RWPE2 (cell line): Measurements from ENCODE around the gene ZNF655.

Experiments
- ATAC-seq: fragments of 200-7000 bp; cut with Tn5 transposase; 3 replicates; pipeline ENCODE4 v1.9.1; 2021; ENCODE audit warnings: low read depth
- DNase-seq: peaks from one replicate; pipeline ENCODE4 v3.0.0-alpha.2; 2020; ENCODE audit warnings: low spot score
- H3K27ac ChIP-seq: fragments of 450-650 bp; 2 replicates; pipeline ENCODE4 v1.5.1; 2017; ENCODE audit warnings: mild to moderate bottlenecking; ENCODE audit not compliant: poor library complexity, severe bottlenecking
- H3K27me3 ChIP-seq: fragments of 250-450 bp; sonication (Bioruptor Pico); 2 replicates; pipeline ENCODE4 v1.5.1; 2021; ENCODE audit warnings: mild to moderate bottlenecking, moderate library complexity; ENCODE audit not compliant: insufficient read depth, poor library complexity, severe bottlenecking
- H3K36me3 ChIP-seq: fragments of 250-450 bp; sonication (Bioruptor Pico); 2 replicates; pipeline ENCODE4 v1.5.1; 2020; ENCODE audit warnings: low read depth, mild to moderate bottlenecking, moderate library complexity
- H3K4me1 ChIP-seq: fragments of 250-450 bp; sonication (Bioruptor Pico); 2 replicates; pipeline ENCODE4 v1.5.1; 2021; ENCODE audit warnings: mild to moderate bottlenecking, moderate library complexity; ENCODE audit not compliant: insufficient read depth, poor library complexity, severe bottlenecking
- H3K4me3 ChIP-seq: fragments of 250-450 bp; sonication (Bioruptor Pico); 2 replicates; pipeline ENCODE4 v1.5.1; 2021; ENCODE audit warnings: mild to moderate bottlenecking, moderate library complexity; ENCODE audit not compliant: severe bottlenecking
- H3K9me3 ChIP-seq: fragments of 250-450 bp; sonication (Bioruptor Pico); 2 replicates; pipeline ENCODE4 v1.5.1; 2021; ENCODE audit warnings: mild to moderate bottlenecking, moderate library complexity; ENCODE audit not compliant: severe bottlenecking
- TF ChIP-seq, protein P1 (sequence below): fragments of 450-650 bp; IDR thresholded peaks from one replicate; pipeline ENCODE4 v1.5.1; 2017; ENCODE audit warnings: mild to moderate bottlenecking, moderate library complexity; ENCODE audit not compliant: poor library complexity, severe bottlenecking

ZNF655 gene

DNA sequence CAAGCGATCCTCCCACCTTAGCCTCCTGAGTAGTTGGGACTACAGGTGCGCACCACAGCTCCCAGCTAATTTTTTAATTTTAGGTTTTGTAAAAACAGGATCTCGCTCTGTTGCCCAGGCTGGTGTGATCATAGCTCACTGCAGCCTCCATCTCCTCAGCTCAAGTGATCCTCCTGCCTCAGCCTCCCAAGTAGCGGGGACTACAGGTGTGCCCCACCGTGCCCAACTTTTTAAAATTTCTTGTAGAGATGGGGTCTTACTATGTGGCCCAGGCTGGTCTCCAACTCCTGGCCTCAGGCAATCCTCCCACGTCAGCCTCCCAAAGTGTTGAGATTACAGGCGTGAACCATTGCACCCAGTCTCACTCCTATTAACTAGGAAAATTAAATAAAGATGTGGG is 47.1 kb downstream of the ZNF655 start:
- no peak overlapping the region for H3K4me3 ChIP-seq
- ATAC-seq (no peak), DNase-seq (no peak)
- no peaks in the 10 kb centered on the region for H3K36me3 ChIP-seq
- H3K9me3 ChIP-seq: no peaks in the 10 kb centered on the region
- TF ChIP-seq, protein P1, sequence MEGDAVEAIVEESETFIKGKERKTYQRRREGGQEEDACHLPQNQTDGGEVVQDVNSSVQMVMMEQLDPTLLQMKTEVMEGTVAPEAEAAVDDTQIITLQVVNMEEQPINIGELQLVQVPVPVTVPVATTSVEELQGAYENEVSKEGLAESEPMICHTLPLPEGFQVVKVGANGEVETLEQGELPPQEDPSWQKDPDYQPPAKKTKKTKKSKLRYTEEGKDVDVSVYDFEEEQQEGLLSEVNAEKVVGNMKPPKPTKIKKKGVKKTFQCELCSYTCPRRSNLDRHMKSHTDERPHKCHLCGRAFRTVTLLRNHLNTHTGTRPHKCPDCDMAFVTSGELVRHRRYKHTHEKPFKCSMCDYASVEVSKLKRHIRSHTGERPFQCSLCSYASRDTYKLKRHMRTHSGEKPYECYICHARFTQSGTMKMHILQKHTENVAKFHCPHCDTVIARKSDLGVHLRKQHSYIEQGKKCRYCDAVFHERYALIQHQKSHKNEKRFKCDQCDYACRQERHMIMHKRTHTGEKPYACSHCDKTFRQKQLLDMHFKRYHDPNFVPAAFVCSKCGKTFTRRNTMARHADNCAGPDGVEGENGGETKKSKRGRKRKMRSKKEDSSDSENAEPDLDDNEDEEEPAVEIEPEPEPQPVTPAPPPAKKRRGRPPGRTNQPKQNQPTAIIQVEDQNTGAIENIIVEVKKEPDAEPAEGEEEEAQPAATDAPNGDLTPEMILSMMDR: no peak
- H3K27me3 ChIP-seq: no peaks in the 10 kb centered on the region
- H3K27ac ChIP-seq: no peak overlapping the region
- no peaks in the 10 kb centered on the region for H3K4me1 ChIP-seq

GRCh38 chr7:99606531-99606930 is 48.1 kb downstream of the ZNF655 start:
- TF ChIP-seq, protein P1: no peak
- no peaks in the 10 kb centered on the region for H3K4me1 ChIP-seq
- no peaks in the 10 kb centered on the region for H3K9me3 ChIP-seq
- no peak overlapping the region for H3K4me3 ChIP-seq
- no peak overlapping the region for H3K27ac ChIP-seq
- DNase-seq: no peak
- no peaks in the 10 kb centered on the region for H3K36me3 ChIP-seq
- no peak for ATAC-seq
- H3K27me3 ChIP-seq: no peaks in the 10 kb centered on the region

DNA sequence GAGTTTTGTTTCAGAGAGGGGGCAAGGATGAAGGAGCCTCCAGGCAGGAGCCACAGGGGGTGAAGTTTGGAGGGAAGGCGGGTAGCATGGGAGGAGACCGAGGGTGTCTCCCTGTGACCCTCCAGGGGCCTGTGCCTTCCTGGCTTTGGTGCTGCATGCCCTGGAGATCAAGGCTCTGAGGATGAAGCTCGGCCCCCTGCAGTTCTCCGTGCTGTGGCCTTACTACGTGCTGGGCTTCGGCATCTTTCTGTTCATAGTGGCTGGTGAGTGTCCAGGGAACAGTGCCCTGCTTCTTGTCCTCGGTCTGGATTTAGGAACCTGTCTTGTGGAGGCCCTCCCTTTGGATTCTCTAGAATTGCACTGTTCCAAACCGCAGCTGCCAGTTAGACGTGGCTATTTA is 49.1 kb downstream of the ZNF655 start:
- TF ChIP-seq, protein P1: no peak
- DNase-seq: no peak
- Histone ChIP-seq H3K36me3 (no peaks in the 10 kb centered on the region), H3K9me3 (no peaks in the 10 kb centered on the region), H3K4me3 (no peak overlapping the region), H3K27ac (no peak overlapping the region), H3K4me1 (no peaks in the 10 kb centered on the region), H3K27me3 (no peaks in the 10 kb centered on the region)
- no peak for ATAC-seq

DNA sequence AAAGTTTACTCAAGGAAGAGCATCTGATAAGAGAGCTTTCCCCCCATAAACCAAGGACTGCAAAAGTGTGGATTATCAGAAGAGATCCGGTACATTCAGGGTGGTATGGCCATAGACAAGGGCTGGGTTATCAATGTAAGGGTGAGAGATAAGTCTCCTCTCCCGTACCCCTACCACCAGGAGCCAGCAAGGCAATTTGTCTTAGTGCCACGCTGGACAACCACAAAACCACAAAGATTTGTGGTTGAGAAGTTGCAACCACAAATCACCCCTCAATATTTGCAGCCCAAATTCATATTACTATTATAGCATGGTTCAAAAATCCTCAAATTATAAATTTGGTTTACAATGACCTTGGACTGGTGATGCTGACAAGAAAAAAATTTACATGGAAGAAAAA is 56.1 kb downstream of the ZNF655 start:
- no peak overlapping the region for H3K4me3 ChIP-seq
- peaks cover 22% of the 10 kb centered on the region for H3K4me1 ChIP-seq
- H3K9me3 ChIP-seq: no peaks in the 10 kb centered on the region
- DNase-seq (no peak), ATAC-seq (no peak)
- H3K27me3 ChIP-seq: no peaks in the 10 kb centered on the region
- peaks cover 15% of the 10 kb centered on the region for H3K36me3 ChIP-seq
- no peak overlapping the region for H3K27ac ChIP-seq
- TF ChIP-seq, protein P1: no peak

DNA sequence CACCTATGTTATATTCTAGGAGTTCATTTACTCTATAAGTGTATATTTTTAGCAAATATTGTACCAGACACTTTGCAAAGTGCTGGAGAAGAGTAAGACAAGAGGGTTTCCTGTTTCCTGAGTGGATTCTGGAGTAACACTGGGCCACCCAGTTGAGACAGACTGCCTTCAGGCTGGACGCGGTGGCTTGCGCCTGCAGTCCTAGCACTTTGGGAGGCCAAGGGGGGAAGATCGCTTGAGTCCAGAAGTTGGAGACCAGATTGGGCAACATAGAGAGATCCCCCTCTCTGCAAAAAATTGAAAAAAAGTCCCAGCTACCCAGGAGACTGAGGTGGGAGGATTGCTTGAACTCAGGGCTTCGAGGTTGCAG is 57.5 kb downstream of the ZNF655 start:
- DNase-seq (no peak), ATAC-seq (no peak)
- Histone ChIP-seq H3K27me3 (no peaks in the 10 kb centered on the region), H3K4me1 (peaks cover 24% of the 10 kb centered on the region), H3K4me3 (peak overlapping the region; percentile 97), H3K36me3 (peaks cover 29% of the 10 kb centered on the region), H3K27ac (no peak overlapping the region), H3K9me3 (no peaks in the 10 kb centered on the region)
- TF ChIP-seq, protein P1: no peak
